Measurements from ENCODE around the gene KRT37.

KRT37 gene

GRCh38 chr17:41464682-41465081 is 40.3 kb upstream of the KRT37 start:
- Histone ChIP-seq H3K27ac (ENCODE audit: low read length) (no peak overlapping the region), H3K4me3 (ENCODE audit: low read length) (no peak overlapping the region), H2AFZ (ENCODE audit: low read depth, low read length) (no peak overlapping the region), H3K27me3 (ENCODE audit: low read depth, low read length) (peaks cover 3% of the 10 kb centered on the region; the same call in 1 of the 2 replicates), H3K9ac (ENCODE audit: low read length) (no peak overlapping the region), H3K4me2 (ENCODE audit: low read length) (no peak overlapping the region), H3K79me2 (ENCODE audit: low read length) (no peaks in the 10 kb centered on the region), H4K20me1 (ENCODE audit: insufficient read depth, low read length) (no peaks in the 10 kb centered on the region), H3K4me1 (ENCODE audit: low read length) (no peaks in the 10 kb centered on the region), H3K9me3 (ENCODE audit: insufficient read depth, low read length) (no peaks in the 10 kb centered on the region), H3K36me3 (replicated peaks; ENCODE audit: low read depth, low read length) (no peaks in the 10 kb centered on the region)
- no peak for TF ChIP-seq CTCF (IDR thresholded peaks at IDR 0.05; ENCODE audit: low read depth, low read length)
- TF ChIP-seq EZH2phosphoT487 (IDR thresholded peaks at IDR 0.05; ENCODE audit: low read depth), result no peak

GRCh38 chr17:41464173-41464572 is 39.8 kb upstream of the KRT37 start:
- no peaks in the 10 kb centered on the region for H3K9me3 ChIP-seq (ENCODE audit: insufficient read depth, low read length)
- TF ChIP-seq CTCF (IDR thresholded peaks at IDR 0.05; ENCODE audit: low read depth, low read length), result no peak
- no peaks in the 10 kb centered on the region for H3K36me3 ChIP-seq (replicated peaks; ENCODE audit: low read depth, low read length)
- H4K20me1 ChIP-seq (ENCODE audit: insufficient read depth, low read length), result no peaks in the 10 kb centered on the region
- no peaks in the 10 kb centered on the region for H3K79me2 ChIP-seq (ENCODE audit: low read length)
- no peak overlapping the region for H3K27ac ChIP-seq (ENCODE audit: low read length)
- H3K4me1 ChIP-seq (ENCODE audit: low read length), result no peaks in the 10 kb centered on the region
- H3K9ac ChIP-seq (ENCODE audit: low read length), result no peak overlapping the region
- no peak overlapping the region for H3K4me2 ChIP-seq (ENCODE audit: low read length)
- no peak overlapping the region for H3K4me3 ChIP-seq (ENCODE audit: low read length)
- no peak overlapping the region for H2AFZ ChIP-seq (ENCODE audit: low read depth, low read length)
- H3K27me3 ChIP-seq (ENCODE audit: low read depth, low read length), result peaks cover 3% of the 10 kb centered on the region; the same call in 1 of the 2 replicates

- Histone ChIP-seq H2AFZ (ENCODE audit: low read depth, low read length) (no peak overlapping the region), H3K36me3 (replicated peaks; ENCODE audit: low read depth, low read length) (no peaks in the 10 kb centered on the region), H3K4me2 (ENCODE audit: low read length) (no peak overlapping the region), H3K79me2 (ENCODE audit: low read length) (no peaks in the 10 kb centered on the region), H3K27ac (ENCODE audit: low read length) (no peak overlapping the region), H3K9me3 (ENCODE audit: insufficient read depth, low read length) (no peaks in the 10 kb centered on the region), H3K4me1 (ENCODE audit: low read length) (no peaks in the 10 kb centered on the region), H3K9ac (ENCODE audit: low read length) (no peak overlapping the region), H4K20me1 (ENCODE audit: insufficient read depth, low read length) (no peaks in the 10 kb centered on the region), H3K27me3 (ENCODE audit: low read depth, low read length) (peaks cover 3% of the 10 kb centered on the region; the same call in 1 of the 2 replicates), H3K4me3 (ENCODE audit: low read length) (no peak overlapping the region)
- TF ChIP-seq CTCF (IDR thresholded peaks at IDR 0.05; ENCODE audit: low read depth, low read length) (no peak), EZH2phosphoT487 (IDR thresholded peaks at IDR 0.05; ENCODE audit: low read depth) (no peak)
These were observed 39.4 kb upstream of the KRT37 start for GRCh38 chr17:41463746-41464145.

GRCh38 chr17:41462705-41463104 is 38.3 kb upstream of the KRT37 start:
- H2AFZ ChIP-seq (ENCODE audit: low read depth, low read length), result no peak overlapping the region
- H4K20me1 ChIP-seq (ENCODE audit: insufficient read depth, low read length), result no peaks in the 10 kb centered on the region
- H3K9ac ChIP-seq (ENCODE audit: low read length), result no peak overlapping the region
- no peaks in the 10 kb centered on the region for H3K4me1 ChIP-seq (ENCODE audit: low read length)
- H3K4me3 ChIP-seq (ENCODE audit: low read length), result no peak overlapping the region
- no peaks in the 10 kb centered on the region for H3K9me3 ChIP-seq (ENCODE audit: insufficient read depth, low read length)
- no peaks in the 10 kb centered on the region for H3K79me2 ChIP-seq (ENCODE audit: low read length)
- no peak overlapping the region for H3K4me2 ChIP-seq (ENCODE audit: low read length)
- H3K27me3 ChIP-seq (ENCODE audit: low read depth, low read length), result peaks cover 9% of the 10 kb centered on the region; the same call in 1 of the 2 replicates
- H3K27ac ChIP-seq (ENCODE audit: low read length), result no peak overlapping the region
- TF ChIP-seq EZH2phosphoT487 (IDR thresholded peaks at IDR 0.05; ENCODE audit: low read depth), result no peak
- no peak for TF ChIP-seq CTCF (IDR thresholded peaks at IDR 0.05; ENCODE audit: low read depth, low read length)
- H3K36me3 ChIP-seq (replicated peaks; ENCODE audit: low read depth, low read length), result no peaks in the 10 kb centered on the region

Measured in OCI-LY3 (cell line).